Measurements from ENCODE around the gene SRPK2.
"Not testable (repeated sequence)": the region's sequence is repeated elsewhere in the genome, so short reads cannot be mapped to it uniquely, and the experiment has no call there.

GRCh38 chr7:105348177-105348576 is 40.5 kb downstream of the SRPK2 start:
- not testable (repeated sequence) for TF ChIP-seq CTCF, POLR2A, EP300 (IDR thresholded peaks at IDR 0.05)

Data from ovary (tissue), 3 donors.